Right lobe of liver (tissue), 4 donors: ENCODE data around the gene FBXW11.

Experiments
- CTCF ChIP-seq, 4 donors: fragments of 200-600 bp in 3 of 4; fragments of 450-650 bp in 1 of 4; IDR thresholded peaks; one replicate each; pipeline versions ENCODE4 v1.5.1 to v1.8.0; 2016 to 2022; ENCODE audit warnings: antibody characterized with exemption in 4 of 4, mild to moderate bottlenecking in 2 of 4
- POLR2A ChIP-seq: fragments of 450-650 bp; IDR thresholded peaks from one replicate; pipeline ENCODE4 v1.6.1; 2017; ENCODE audit warnings: antibody characterized with exemption, mild to moderate bottlenecking
- donor health status: DM: no; HTN: no; CAD: no.
- donor health status: DM: no; HTN: no; CAD: no.
- donor health status: DM: no; HTN: yes; CAD: no.

- TF ChIP-seq CTCF (IDR thresholded peaks at IDR 0.05) (no peak), POLR2A (no peak)
Measured at GRCh38 chr5:171832775-171833174, 173.7 kb downstream of the FBXW11 start.
